Common myeloid progenitor, CD34-positive (primary cell): ENCODE measurements around the gene INSR.

Experiments
- CTCF ChIA-PET: fragments of 350-600 bp; sonication (Branson Sonifier 250); formaldehyde crosslinking; loops from one replicate; lab custom pipeline; 2021; ENCODE audit warnings: antibody characterized with exemption; lab: Charles Lee
- POLR2A ChIA-PET: fragments of 350-600 bp; sonication (Branson Sonifier 250); formaldehyde crosslinking; loops from one replicate; lab custom pipeline; 2021; ENCODE audit warnings: antibody characterized with exemption; lab: Charles Lee
- DNase-seq, 3 donors: peaks; one replicate each; pipeline versions ENCODE4 v3.0.0 to v3.0.0-alpha.2; 2013
- H3K27ac ChIP-seq, 2 experiments: 1 replicate in 1 of 2; 2 replicates in 1 of 2; pipeline ENCODE4 v1.7.0; 2013; ENCODE audit warnings: inconsistent platforms in 2 of 2, low read length in 2 of 2, mild to moderate bottlenecking in 2 of 2, low read depth in 1 of 2, moderate library complexity in 1 of 2; ENCODE audit not compliant: severe bottlenecking in 2 of 2, insufficient read depth in 1 of 2, poor library complexity in 1 of 2
- H3K27me3 ChIP-seq, 5 experiments: replicated peaks in 2 of 5; 1 replicate in 3 of 5; 2 replicates in 2 of 5; pipeline versions ENCODE4 v1.6.1 to v1.7.0; 2013; ENCODE audit warnings: low read length in 4 of 5, mild to moderate bottlenecking in 2 of 5, moderate library complexity in 2 of 5, inconsistent platforms in 1 of 5; ENCODE audit not compliant: insufficient read depth in 5 of 5, control insufficient read depth in 4 of 5
- H3K36me3 ChIP-seq, 4 experiments: 1 replicate in 2 of 4; 2 replicates in 2 of 4; pipeline versions ENCODE4 v1.6.1 to v1.7.0; 2013; ENCODE audit warnings: low read length in 3 of 4, control low read depth in 1 of 4, mild to moderate bottlenecking in 1 of 4; ENCODE audit not compliant: control insufficient read depth in 4 of 4, insufficient read depth in 4 of 4
- H3K4me1 ChIP-seq, 4 experiments: 1 replicate in 3 of 4; 2 replicates in 1 of 4; pipeline versions ENCODE4 v1.6.1 to v1.7.1; 2013; ENCODE audit warnings: low read length in 3 of 4, mild to moderate bottlenecking in 3 of 4, control low read depth in 1 of 4, inconsistent platforms in 1 of 4, moderate library complexity in 1 of 4; ENCODE audit not compliant: control insufficient read depth in 4 of 4, insufficient read depth in 4 of 4; ENCODE audit errors: control extremely low read depth in 1 of 4
- H3K4me3 ChIP-seq, 7 experiments: 1 replicate in 4 of 7; 2 replicates in 3 of 7; pipeline versions ENCODE4 v1.5.1 to v1.7.0; 2013; ENCODE audit warnings: mild to moderate bottlenecking in 7 of 7, low read length in 6 of 7, moderate library complexity in 6 of 7, inconsistent platforms in 2 of 7, low read depth in 2 of 7, control low read depth in 1 of 7; ENCODE audit not compliant: insufficient read depth in 4 of 7, control insufficient read depth in 1 of 7; ENCODE audit errors: extremely low read depth in 1 of 7
- H3K9me3 ChIP-seq, 5 experiments: 1 replicate in 4 of 5; 2 replicates in 1 of 5; pipeline versions ENCODE4 v1.6.1 to v1.7.1; 2013; ENCODE audit warnings: low read length in 4 of 5, mild to moderate bottlenecking in 2 of 5, inconsistent platforms in 1 of 5, low read depth in 1 of 5, moderate library complexity in 1 of 5; ENCODE audit not compliant: control insufficient read depth in 4 of 5, insufficient read depth in 2 of 5; ENCODE audit errors: control extremely low read depth in 1 of 5
- WGBS: methylation state at CpG from one replicate; pipeline ENCODE4 v1.1.5; 2013; ENCODE audit not compliant: insufficient coverage; 5-methylcytosine and 5-hydroxymethylcytosine counted together

INSR gene

GRCh38 chr19:7226739-7227138 lies 67.5 kb downstream of the INSR start:
- Histone ChIP-seq H3K36me3 (no peaks in the 10 kb centered on the region), H3K4me1 (no peaks in the 10 kb centered on the region), H3K4me3 (no peak overlapping the region), H3K27ac (no peak overlapping the region), H3K9me3 (no peaks in the 10 kb centered on the region), H3K27me3 (no peaks in the 10 kb centered on the region)
- ChIA-PET POLR2A (no interaction called here), CTCF (no interaction called here)
- no peak for DNase-seq

GRCh38 chr19:7225741-7226140 lies 68.5 kb downstream of the INSR start:
- no peaks in the 10 kb centered on the region for H3K4me1 ChIP-seq
- H3K27ac ChIP-seq, result no peak overlapping the region
- ChIA-PET CTCF (no interaction called here), POLR2A (no interaction called here)
- no peaks in the 10 kb centered on the region for H3K9me3 ChIP-seq
- 100% methylated on average over 3 of the region's 10 CpGs for WGBS
- no peaks in the 10 kb centered on the region for H3K36me3 ChIP-seq
- DNase-seq, result no peak
- no peak overlapping the region for H3K4me3 ChIP-seq
- H3K27me3 ChIP-seq, result no peaks in the 10 kb centered on the region

DNA sequence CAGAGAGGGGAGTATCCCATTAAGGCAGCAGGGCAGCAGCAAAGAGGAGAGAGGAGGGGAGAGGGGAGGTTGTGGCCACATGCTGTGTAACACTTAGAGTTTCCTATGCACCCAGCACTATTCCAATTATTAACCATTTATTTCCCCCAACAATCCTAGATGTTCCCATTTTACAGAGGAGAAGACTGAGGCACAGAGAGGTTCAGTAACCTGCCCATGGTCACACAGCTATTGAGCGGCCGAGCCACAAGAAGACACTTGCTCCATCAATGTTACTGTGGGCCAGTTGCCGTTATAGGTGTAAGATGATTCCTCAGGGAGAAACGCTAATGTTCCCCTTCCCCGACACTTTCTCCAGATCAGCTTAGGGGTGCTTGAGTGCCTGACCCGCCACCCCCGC lies 69.2 kb downstream of the INSR start:
- Histone ChIP-seq H3K4me3 (no peak overlapping the region), H3K36me3 (no peaks in the 10 kb centered on the region), H3K27ac (no peak overlapping the region), H3K27me3 (no peaks in the 10 kb centered on the region), H3K9me3 (no peaks in the 10 kb centered on the region), H3K4me1 (no peaks in the 10 kb centered on the region)
- no peak for DNase-seq
- WGBS, result 94% methylated on average over 6 of the region's 7 CpGs
- ChIA-PET CTCF (no interaction called here), POLR2A (interaction anchor here (0.6 kb wide), 1 partner anchor 157 kb away, joined by 5 read pairs; no protein-coding TSS in a partner anchor)

DNA sequence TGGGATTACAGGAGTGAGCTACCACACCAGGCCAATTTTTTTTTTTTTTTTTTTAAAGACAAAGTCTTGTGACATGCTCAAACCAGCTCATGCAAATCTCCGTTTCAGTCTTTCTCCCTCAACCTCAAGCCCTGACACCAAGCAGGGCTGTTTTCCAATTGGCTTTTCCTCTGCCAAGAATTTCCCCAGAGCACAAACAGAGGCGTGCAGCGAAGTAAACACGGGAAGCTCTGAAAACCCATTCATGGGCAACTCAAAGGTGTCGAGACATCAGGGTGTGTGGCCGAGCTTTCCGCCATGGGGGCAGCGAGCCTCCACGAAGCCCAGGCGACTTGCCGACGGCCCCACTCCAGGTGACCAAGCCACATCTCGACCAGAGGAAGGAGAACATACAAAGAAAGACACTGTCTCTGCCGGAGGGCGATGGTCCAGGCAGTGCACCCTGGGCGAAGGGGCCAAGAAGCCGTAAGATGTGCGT lies 70.0 kb downstream of the INSR start:
- Histone ChIP-seq H3K4me3 (no peak overlapping the region), H3K4me1 (no peaks in the 10 kb centered on the region), H3K27ac (no peak overlapping the region), H3K9me3 (no peaks in the 10 kb centered on the region), H3K27me3 (no peaks in the 10 kb centered on the region), H3K36me3 (no peaks in the 10 kb centered on the region)
- CTCF ChIA-PET, result interaction anchor here (0.6 kb wide), 1 partner anchor 82 kb away, joined by 4 read pairs; no protein-coding TSS in a partner anchor
- POLR2A ChIA-PET, result interaction anchor here (0.6 kb wide), 1 partner anchor 158 kb away, joined by 5 read pairs; no protein-coding TSS in a partner anchor
- no peak for DNase-seq
- 92% methylated on average over 18 of the region's 18 CpGs for WGBS

GRCh38 chr19:7223429-7223828 lies 70.8 kb downstream of the INSR start:
- 100% methylated on average over 1 of the region's 1 CpG for WGBS
- Histone ChIP-seq H3K27ac (no peak overlapping the region), H3K36me3 (no peaks in the 10 kb centered on the region), H3K4me3 (no peak overlapping the region), H3K4me1 (no peaks in the 10 kb centered on the region), H3K27me3 (no peaks in the 10 kb centered on the region), H3K9me3 (no peaks in the 10 kb centered on the region)
- ChIA-PET CTCF (interaction anchor here (0.6 kb wide), 1 partner anchor 83 kb away, joined by 4 read pairs; no protein-coding TSS in a partner anchor), POLR2A (no interaction called here)
- no peak for DNase-seq

DNA sequence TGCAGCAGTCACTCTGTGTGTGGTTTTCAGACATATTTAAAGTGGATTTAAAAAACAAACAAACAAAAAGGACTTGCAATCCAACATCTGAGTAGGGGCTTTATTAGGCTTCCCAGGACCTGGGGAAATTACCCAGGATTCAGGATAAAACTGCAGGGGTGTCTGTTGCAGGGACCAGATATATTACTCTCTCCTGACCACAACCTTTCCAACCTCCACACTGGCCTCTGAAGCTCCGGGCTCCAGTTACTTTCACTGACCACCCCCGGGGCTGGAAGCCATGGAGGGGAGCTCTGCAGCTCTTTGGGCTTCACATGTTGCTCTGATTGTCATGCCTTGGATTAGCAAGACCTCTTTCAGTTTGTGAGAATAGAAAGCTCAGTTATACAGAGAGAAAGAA lies 75.2 kb downstream of the INSR start:
- H3K9me3 ChIP-seq, result no peaks in the 10 kb centered on the region
- no peaks in the 10 kb centered on the region for H3K27me3 ChIP-seq
- no peak overlapping the region for H3K27ac ChIP-seq
- no peaks in the 10 kb centered on the region for H3K36me3 ChIP-seq
- 88% methylated on average over 2 of the region's 2 CpGs for WGBS
- no peak overlapping the region for H3K4me3 ChIP-seq
- ChIA-PET POLR2A (no interaction called here), CTCF (no interaction called here)
- no peaks in the 10 kb centered on the region for H3K4me1 ChIP-seq
- DNase-seq, result no peak

GRCh38 chr19:7217861-7218260 lies 76.4 kb downstream of the INSR start:
- CTCF ChIA-PET, result no interaction called here
- no peaks in the 10 kb centered on the region for H3K4me1 ChIP-seq
- DNase-seq, result no peak
- 92% methylated on average over 2 of the region's 6 CpGs for WGBS
- POLR2A ChIA-PET, result no interaction called here
- H3K27ac ChIP-seq, result no peak overlapping the region
- no peaks in the 10 kb centered on the region for H3K9me3 ChIP-seq
- no peak overlapping the region for H3K4me3 ChIP-seq
- no peaks in the 10 kb centered on the region for H3K27me3 ChIP-seq
- H3K36me3 ChIP-seq, result no peaks in the 10 kb centered on the region
